HepG2 (cell line): ENCODE data around the gene SPATA25. TPM values are rescaled to one million over a fixed set of nuclear protein-coding genes. Genes with fewer than 3 reads are reported as not detected.

Experiments used
- ATF7 ChIP-seq, 2 experiments: fragments of 450-650 bp in 1 of 2; sonication (generic) in 1 of 2; formaldehyde crosslinking in 1 of 2; IDR thresholded peaks; 2 replicates each; pipeline versions ENCODE4 v1.4.0 to v1.6.1; 2016 to 2020; ENCODE audit warnings: antibody characterized with exemption in 1 of 2, mild to moderate bottlenecking in 1 of 2, missing genetic modification reagents in 1 of 2
- CBX1 ChIP-seq: IDR thresholded peaks from one replicate; pipeline ENCODE4 v1.6.1; 2016; ENCODE audit warnings: antibody characterized with exemption, low read depth
- CENPT ChIP-seq: sonication (generic); formaldehyde crosslinking; IDR thresholded peaks from 2 replicates; pipeline ENCODE4 v1.8.0; 2022; ENCODE audit warnings: low read depth, mild to moderate bottlenecking, moderate library complexity, missing genetic modification reagents
- HOXA7 ChIP-seq: sonication (generic); formaldehyde crosslinking; IDR thresholded peaks from 2 replicates; pipeline ENCODE4 v1.8.1; 2022; ENCODE audit warnings: mild to moderate bottlenecking, missing genetic modification reagents, moderate library complexity
- IRF2 ChIP-seq: IDR thresholded peaks from 2 replicates; pipeline ENCODE4 v1.6.1; 2018; ENCODE audit warnings: missing genetic modification reagents, missing compliant biosample characterization
- KAT2B ChIP-seq: fragments of 150-350 bp; IDR thresholded peaks from 2 replicates; pipeline ENCODE4 v1.6.1; 2014; ENCODE audit warnings: low read depth, low read length, borderline replicate concordance
- MEIS1 ChIP-seq: sonication (generic); formaldehyde crosslinking; IDR thresholded peaks from 2 replicates; pipeline ENCODE4 v1.9.0; 2021; ENCODE audit warnings: mild to moderate bottlenecking, missing genetic modification reagents, moderate library complexity, borderline replicate concordance
- NBN ChIP-seq: fragments of 450-650 bp; conservative IDR thresholded peaks from 2 replicates; pipeline ENCODE4 v1.6.1; 2017
- NR2F6 ChIP-seq, 2 experiments: IDR thresholded peaks; 2 replicates each; pipeline ENCODE4 v1.6.1; 2016; ENCODE audit warnings: antibody characterized with exemption in 1 of 2, mild to moderate bottlenecking in 1 of 2
- PRDM10 ChIP-seq: sonication (generic); formaldehyde crosslinking; IDR thresholded peaks from 2 replicates; pipeline ENCODE4 v1.4.0; 2020; ENCODE audit warnings: low read depth, missing genetic modification reagents
- REPIN1 ChIP-seq: sonication (generic); formaldehyde crosslinking; IDR thresholded peaks from 2 replicates; pipeline ENCODE4 v1.8.0; 2022; ENCODE audit warnings: missing genetic modification reagents, low read depth, mild to moderate bottlenecking, borderline replicate concordance
- SKI ChIP-seq: fragments of 450-650 bp; IDR thresholded peaks from one replicate; pipeline ENCODE4 v1.6.1; 2018; ENCODE audit warnings: mild to moderate bottlenecking; ENCODE audit not compliant: partially characterized antibody
- SRSF4 ChIP-seq: fragments of 200-400 bp; formaldehyde crosslinking; IDR thresholded peaks from one replicate; pipeline ENCODE4 v1.6.1; 2018; ENCODE audit warnings: mild to moderate bottlenecking, low read depth, low read length, moderate library complexity; ENCODE audit not compliant: poor library complexity, severe bottlenecking
- SSRP1 ChIP-seq: IDR thresholded peaks from 2 replicates; pipeline ENCODE4 v1.6.1; 2016; ENCODE audit warnings: control low read depth
- STAT5B ChIP-seq: sonication (generic); formaldehyde crosslinking; IDR thresholded peaks from 2 replicates; pipeline ENCODE4 v1.4.0; 2020; ENCODE audit warnings: missing genetic modification reagents
- TERF1 ChIP-seq: sonication (generic); formaldehyde crosslinking; IDR thresholded peaks from 2 replicates; pipeline ENCODE4 v1.8.0; 2022; ENCODE audit warnings: mild to moderate bottlenecking, missing genetic modification reagents, moderate library complexity
- TMF1 ChIP-seq: sonication (generic); formaldehyde crosslinking; IDR thresholded peaks from 2 replicates; pipeline ENCODE4 v1.8.1; 2022; ENCODE audit warnings: low read depth, missing genetic modification reagents
- TOPORS ChIP-seq: sonication (generic); formaldehyde crosslinking; IDR thresholded peaks from 2 replicates; pipeline ENCODE4 v1.8.0; 2023; ENCODE audit warnings: mild to moderate bottlenecking, missing genetic modification reagents
- ZFAT ChIP-seq: sonication (generic); formaldehyde crosslinking; conservative IDR thresholded peaks from 2 replicates; pipeline ENCODE4 v1.8.1; 2023; ENCODE audit warnings: missing genetic modification reagents, inconsistent platforms
- ZNF205 ChIP-seq: IDR thresholded peaks from 2 replicates; pipeline ENCODE4 v1.6.1; 2018; ENCODE audit warnings: missing biosample characterization, missing genetic modification reagents
- ZNF232 ChIP-seq: sonication (generic); formaldehyde crosslinking; IDR thresholded peaks from 2 replicates; pipeline ENCODE4 v1.4.0; 2020; ENCODE audit warnings: missing genetic modification reagents, borderline replicate concordance
- ZNF33B ChIP-seq: sonication (generic); formaldehyde crosslinking; IDR thresholded peaks from 2 replicates; pipeline ENCODE4 v1.5.1; 2020; ENCODE audit warnings: mild to moderate bottlenecking, missing genetic modification reagents
- ZNF589 ChIP-seq: sonication (generic); formaldehyde crosslinking; conservative IDR thresholded peaks from 2 replicates; pipeline ENCODE4 v1.8.0; 2022; ENCODE audit warnings: mild to moderate bottlenecking, moderate library complexity, missing genetic modification reagents
- ZNF619 ChIP-seq: sonication (generic); formaldehyde crosslinking; IDR thresholded peaks from 2 replicates; pipeline ENCODE4 v1.4.0; 2020; ENCODE audit warnings: mild to moderate bottlenecking, missing genetic modification reagents
- ZNF784 ChIP-seq: sonication (generic); formaldehyde crosslinking; IDR thresholded peaks from 2 replicates; pipeline ENCODE4 v1.5.1; 2020; ENCODE audit warnings: missing genetic modification reagents, mild to moderate bottlenecking, borderline replicate concordance
- polyA plus RNA-seq, 8 experiments: library from polyadenylated mRNA; depleted of rRNA in 3 of 8; stranded (reverse) in 7 of 8; unstranded in 1 of 8; fragments of >200 nt; fragmentation: Illumina TruSeq in 4 of 8; extraction: Trizol in 4 of 8; gene quantifications; 2 replicates each; pipeline versions ENCODE4 v1.2.1 to v1.2.3, GENCODE V29; 2011 to 2016; ENCODE audit warnings: low read depth in 4 of 8, missing spikeins in 1 of 8, mixed read lengths in 1 of 8; ENCODE audit not compliant: insufficient read depth in 1 of 8
- total RNA-seq, 5 experiments: library from RNA; depleted of rRNA; stranded (reverse); fragments of >200 nt; fragmentation: Illumina TruSeq; extraction: Trizol; gene quantifications; 2 replicates each; pipeline ENCODE4 v1.2.3, GENCODE V29; 2016; ENCODE audit warnings: low read depth in 1 of 5

SPATA25 gene
- total and polyA plus RNA-seq, 2 of the 13 experiments (the other 11 are each of a cell fraction or from before 2014, with no cell fraction given), result 4.8 to 7.6 TPM

DNA sequence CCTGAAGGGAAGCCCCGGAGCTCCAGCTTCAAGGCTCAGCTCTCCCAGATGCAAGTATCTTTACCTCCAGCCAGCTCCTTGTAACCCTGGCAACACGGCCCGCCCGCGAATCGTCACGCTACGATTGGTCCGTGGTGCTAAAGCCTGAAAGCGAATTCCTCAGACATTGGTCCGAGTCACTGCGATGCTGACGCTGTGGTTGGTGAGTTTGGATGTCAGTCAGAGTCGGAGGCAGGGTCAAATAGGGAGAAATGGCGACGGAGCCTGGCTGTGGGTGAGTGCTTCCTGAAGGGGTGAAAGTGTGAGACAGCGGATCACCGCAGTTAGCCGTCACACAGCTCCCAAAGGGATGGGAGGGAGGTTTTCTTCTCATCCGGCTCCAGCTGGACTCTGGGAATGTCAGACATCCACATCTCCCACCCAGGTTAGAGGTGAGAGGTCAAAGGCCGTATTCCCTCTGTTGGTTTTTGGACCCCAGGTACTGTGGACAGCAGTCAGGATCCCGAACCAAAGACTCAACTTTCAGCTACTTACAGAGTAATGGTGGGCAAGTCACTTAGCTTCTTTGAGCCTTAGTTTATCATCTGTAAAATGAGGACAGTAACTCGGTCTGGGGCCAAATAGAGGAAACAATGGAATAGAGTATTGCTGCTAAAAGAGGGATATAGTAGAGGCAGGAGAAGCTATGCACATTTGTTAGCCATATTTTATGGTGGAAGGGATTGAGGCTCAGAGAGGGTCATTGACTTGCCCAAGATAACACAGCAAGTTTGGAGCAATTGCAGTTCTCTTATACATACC is 6.2 kb downstream of the SPATA25 start, which contains the start of gene ZSWIM1 (continued):
- TF ChIP-seq PRDM10 (peak; percentile 56), TMF1 (peak; percentile 80), CENPT (no peak), TERF1 (CRISPR knock-in tag) (no peak), NR2F6 (IDR thresholded peaks at IDR 0.05) (peak; percentile 97), NR2F6 (CRISPR knock-in tag; IDR thresholded peaks at IDR 0.05) (peak; percentile 92), TOPORS (CRISPR knock-in tag) (no peak), ZNF33B (CRISPR knock-in tag) (peak; percentile 83; the same call in 1 of the 2 replicates), MEIS1 (peak; percentile 94), ZNF784 (peak; percentile 93), ZNF205 (CRISPR knock-in tag) (peak; percentile 87), IRF2 (CRISPR knock-in tag) (peak; percentile 62), ZNF232 (CRISPR knock-in tag) (peak; percentile 92; the same call in 1 of the 2 replicates), SSRP1 (CRISPR knock-in tag) (peak; percentile 97), NBN (no peak), SKI (peak; percentile 33), ZNF619 (CRISPR knock-in tag) (peak; percentile 92; the same call in 1 of the 2 replicates), STAT5B (CRISPR knock-in tag) (0 out of 2 replicates have a peak, but pooled peaks have one; percentile 37), ZFAT (CRISPR knock-in tag) (no peak), REPIN1 (CRISPR knock-in tag) (peak; percentile 76; the same call in 1 of the 2 replicates), SRSF4 (no peak), ZNF589 (CRISPR knock-in tag) (0 out of 2 replicates have a peak, but pooled peaks have one; percentile 38), KAT2B (no peak), ATF7 (IDR thresholded peaks at IDR 0.05) (no peak), ATF7 (CRISPR knock-in tag; IDR thresholded peaks at IDR 0.05) (no peak), CBX1 (no peak), HOXA7 (CRISPR knock-in tag) (no peak)
